HG03064 (cell line): ENCODE measurements around the gene PATL2.
A peak's percentile ranks its signal among the peaks of the same experiment; 100 is the strongest.
"Not testable (repeated sequence)": the region's sequence is repeated elsewhere in the genome, so short reads cannot be mapped to it uniquely, and the experiment has no call there.

Experiments used
- ATAC-seq: cut with Tn5 transposase; IDR thresholded peaks from one replicate; pipeline ENCODE4 v1.9.1; 2021; ENCODE audit warnings: low read depth; ENCODE audit not compliant: unreplicated experiment

Gene PATL2

GRCh38 chr15:44711096-44711742 is at the start of gene PATL2, which contains the start of gene B2M:
Gene PATL2, minus strand, starts transcription at chr15:44711323. Its CDS starts 34,833 bp downstream, at chr15:44676490.
Gene B2M, plus strand, starts transcription at chr15:44711517. Its CDS starts 30 bp downstream, at chr15:44711547.
- ATAC-seq: peak; percentile 74

- ATAC-seq: no peak
Observed at GRCh38 chr15:44753345-44753744, 42.2 kb upstream of the PATL2 start.

GRCh38 chr15:44743454-44743853 is 32.3 kb upstream of the PATL2 start:
- ATAC-seq: not testable (repeated sequence)

GRCh38 chr15:44739222-44739847 is 28.2 kb upstream of the PATL2 start:
- not testable (repeated sequence) for ATAC-seq

GRCh38 chr15:44738340-44738984 is 27.3 kb upstream of the PATL2 start:
- no peak for ATAC-seq

- ATAC-seq: no peak
Observed at GRCh38 chr15:44736181-44736765, 25.1 kb upstream of the PATL2 start, which contains the start of gene TRIM69. Gene TRIM69, plus strand, starts transcription at chr15:44736528. Its CDS starts 177 bp downstream, at chr15:44736705.

- ATAC-seq: no peak
Observed at GRCh38 chr15:44735482-44736180, 24.5 kb upstream of the PATL2 start.

- no peak for ATAC-seq
Observed at GRCh38 chr15:44734839-44735481, 23.8 kb upstream of the PATL2 start.

- no peak for ATAC-seq
Observed at GRCh38 chr15:44729408-44730127, 18.4 kb upstream of the PATL2 start.

- peak; percentile 64 for ATAC-seq
Observed at GRCh38 chr15:44728576-44729407, 17.7 kb upstream of the PATL2 start.

GRCh38 chr15:44728232-44728575 is 17.1 kb upstream of the PATL2 start:
- not testable (repeated sequence) for ATAC-seq

GRCh38 chr15:44727485-44728231 is 16.5 kb upstream of the PATL2 start:
- ATAC-seq: no peak

- ATAC-seq: peak; percentile 32
Observed at GRCh38 chr15:44726568-44727484, 15.7 kb upstream of the PATL2 start.

- ATAC-seq: no peak
Observed at GRCh38 chr15:44726136-44726535, 15.0 kb upstream of the PATL2 start.

GRCh38 chr15:44722011-44722410 is 10.9 kb upstream of the PATL2 start:
- no peak for ATAC-seq

- no peak for ATAC-seq
Observed at GRCh38 chr15:44720460-44721176, 9.5 kb upstream of the PATL2 start.
